ENCODE data around the gene ATP6V1B1.
"Not testable (repeated sequence)": the region's sequence is repeated elsewhere in the genome, so short reads cannot be mapped to it uniquely, and the experiment has no call there.

Gene ATP6V1B1

GRCh38 chr2:70992945-70993853, 57.5 kb downstream of the ATP6V1B1 start:
- DNase-seq = no peak

GRCh38 chr2:70994009-70994698, 58.5 kb downstream of the ATP6V1B1 start:
- no peak for DNase-seq

GRCh38 chr2:70994699-70995425, 59.2 kb downstream of the ATP6V1B1 start, which contains the start of gene TEX261:
TSS of gene TEX261 (minus strand) at chr2:70994873. CDS start at chr2:70994757, 116 bp downstream.
- peak; percentile 26 for DNase-seq

- no peak for DNase-seq
Observed at GRCh38 chr2:70995426-70995729, 59.7 kb downstream of the ATP6V1B1 start.

- not testable (repeated sequence) for DNase-seq
Observed at GRCh38 chr2:70998885-70999284, 63.2 kb downstream of the ATP6V1B1 start.

GRCh38 chr2:70999362-70999761, 63.7 kb downstream of the ATP6V1B1 start:
- DNase-seq = no peak

GRCh38 chr2:70999931-71000330, 64.2 kb downstream of the ATP6V1B1 start:
- not testable (repeated sequence) for DNase-seq

GRCh38 chr2:71000780-71001591, 65.3 kb downstream of the ATP6V1B1 start:
- DNase-seq = no peak

GRCh38 chr2:71001592-71001927, 65.9 kb downstream of the ATP6V1B1 start:
- no peak for DNase-seq

- DNase-seq = no peak
Observed at GRCh38 chr2:71001981-71002570, 66.4 kb downstream of the ATP6V1B1 start.

- DNase-seq = no peak
Observed at GRCh38 chr2:71003396-71003795, 67.7 kb downstream of the ATP6V1B1 start.

GRCh38 chr2:71003966-71004755, 68.5 kb downstream of the ATP6V1B1 start:
- no peak for DNase-seq

GRCh38 chr2:71004857-71005256, 69.2 kb downstream of the ATP6V1B1 start:
- DNase-seq = no peak

- DNase-seq = no peak
Observed at GRCh38 chr2:71005271-71006202, 69.8 kb downstream of the ATP6V1B1 start.

- DNase-seq = no peak
Observed at GRCh38 chr2:71006323-71006722, 70.6 kb downstream of the ATP6V1B1 start.

- DNase-seq = no peak
Observed at GRCh38 chr2:71006955-71007799, 71.5 kb downstream of the ATP6V1B1 start.

GRCh38 chr2:71008342-71008741, 72.6 kb downstream of the ATP6V1B1 start:
- no peak for DNase-seq

GRCh38 chr2:71011786-71012185, 76.1 kb downstream of the ATP6V1B1 start:
- not testable (repeated sequence) for DNase-seq
